AG09309 (cell line): ENCODE results near the gene PLPP1.

ENCODE experiments used
- DNase-seq: peaks from one replicate; pipeline ENCODE4 v3.0.0-alpha.2; 2010; ENCODE audit warnings: low read depth
- H3K4me3 ChIP-seq: 2 replicates; pipeline ENCODE4 v1.5.1; 2011; ENCODE audit warnings: mild to moderate bottlenecking, low read depth, low read length, moderate library complexity; ENCODE audit not compliant: control insufficient read depth
- CTCF ChIP-seq: IDR thresholded peaks from 2 replicates; pipeline ENCODE4 v1.5.1; 2011; ENCODE audit warnings: mild to moderate bottlenecking, low read depth, low read length, inconsistent platforms; ENCODE audit not compliant: insufficient read depth, control insufficient read depth; ENCODE audit errors: missing control alignments

Gene PLPP1

GRCh38 chr5:55453211-55453610 lies 81.6 kb downstream of the PLPP1 start:
- no peak for DNase-seq
- TF ChIP-seq CTCF, result no peak
- H3K4me3 ChIP-seq, result no peak overlapping the region

- no peak overlapping the region for H3K4me3 ChIP-seq
- no peak for TF ChIP-seq CTCF
- no peak for DNase-seq
Observed at GRCh38 chr5:55451976-55452375, 82.8 kb downstream of the PLPP1 start.

GRCh38 chr5:55450050-55450765 lies 84.6 kb downstream of the PLPP1 start:
- no peak for TF ChIP-seq CTCF
- no peak overlapping the region for H3K4me3 ChIP-seq
- no peak for DNase-seq

- no peak for TF ChIP-seq CTCF
Observed at GRCh38 chr5:55446640-55447351, 88.0 kb downstream of the PLPP1 start.

GRCh38 chr5:55445791-55446190 lies 89.0 kb downstream of the PLPP1 start:
- no peak overlapping the region for H3K4me3 ChIP-seq
- no peak for TF ChIP-seq CTCF
- no peak for DNase-seq

More at GRCh38 chr5:55446640-55447351, 88.0 kb downstream of the PLPP1 start:
- H3K4me3 ChIP-seq, result no peak overlapping the region
- DNase-seq, result no peak

- no peak for TF ChIP-seq CTCF
- DNase-seq, result no peak
- H3K4me3 ChIP-seq, result no peak overlapping the region
Observed at GRCh38 chr5:55441954-55442353, 92.8 kb downstream of the PLPP1 start.
